ENCODE results near the gene RTL3.

GRCh38 chrX:78706071-78706470 lies 46.9 kb upstream of the RTL3 start:
- TF ChIP-seq CTCF (conservative IDR thresholded peaks at IDR 0.05; ENCODE audit: low read depth, low read length) (no peak), USF2 (IDR thresholded peaks at IDR 0.05; ENCODE audit: low read depth, low read length) (no peak), SMC3 (IDR thresholded peaks at IDR 0.05; ENCODE audit: low read depth, low read length) (no peak), RFX5 (IDR thresholded peaks at IDR 0.05; ENCODE audit: low read depth, low read length) (no peak), RAD21 (IDR thresholded peaks at IDR 0.05; ENCODE audit: low read length) (no peak), RCOR1 (IDR thresholded peaks at IDR 0.05; ENCODE audit: insufficient replicate concordance, low read length) (no peak), MXI1 (IDR thresholded peaks at IDR 0.05; ENCODE audit: borderline replicate concordance, low read depth, low read length) (no peak), POLR2A (IDR thresholded peaks at IDR 0.05; ENCODE audit: low read depth, low read length) (no peak)

Measured in IMR-90 (cell line).